ENCODE data around the gene PCNX2. TPM values are rescaled to one million over a fixed set of nuclear protein-coding genes. Genes with fewer than 3 reads are reported as not detected.

The PCNX2 gene
- total and polyA plus RNA-seq, 2 donors (not counting 1 experiment from before 2014, with no cell fraction given) = 17.6 to 34.7 TPM

- ATAC-seq (ENCODE audit: low read depth) (no peak), DNase-seq (no peak)
- ChIA-PET CTCF (no interaction called here), POLR2A (no interaction called here)
- H3K4me2 ChIP-seq (replicated peaks; ENCODE audit: low read depth, low read length, poor library complexity, severe bottlenecking) = no peak overlapping the region
- H3K9me3 Mint-ChIP-seq (ENCODE audit: insufficient read depth) = peaks cover 4% of the 10 kb centered on the region
- no peak overlapping the region for H3K27ac ChIP-seq (ENCODE audit: low read length in 2 of 2)
- no peaks in the 10 kb centered on the region for H3K79me2 ChIP-seq (ENCODE audit: control insufficient read depth, insufficient read depth, low read length)
- no peak overlapping the region for H2AFZ ChIP-seq (ENCODE audit: insufficient read depth, low read depth, low read length, poor library complexity, severe bottlenecking)
- H3K27me3 ChIP-seq (replicated peaks in 1 of 4; ENCODE audit: control extremely low read depth in 1 of 4, control insufficient read depth in 3 of 4, insufficient read depth in 4 of 4, low read length in 3 of 4) = no peaks in the 10 kb centered on the region
- H3K9me3 ChIP-seq (ENCODE audit: control extremely low read depth in 1 of 3, control insufficient read depth in 2 of 3, insufficient read depth in 1 of 3, low read length in 2 of 3) = peaks cover 0 to 7% (median 0%) of the 10 kb centered on the region in 3 donors
- H3K4me3 Mint-ChIP-seq = no peak overlapping the region
- H3K4me1 ChIP-seq (ENCODE audit: control insufficient read depth in 2 of 2, insufficient read depth in 2 of 2, low read length in 2 of 2) = no peaks in the 10 kb centered on the region
- H3K9ac ChIP-seq (ENCODE audit: low read length) = no peak overlapping the region
- intact Hi-C loops (cut with micrococcal nuclease) = no loop called here
- no peaks in the 10 kb centered on the region for H3K36me3 ChIP-seq (replicated peaks in 1 of 2; ENCODE audit: control extremely low read depth in 1 of 2, control insufficient read depth in 1 of 2, extremely low read depth in 1 of 2, insufficient read depth in 2 of 2, low read length in 1 of 2)
- WGBS (ENCODE audit: insufficient coverage) = no CpG with 5 or more reads among the region's 2 CpGs
- no peaks in the 10 kb centered on the region for H3K27me3 Mint-ChIP-seq
- H3K4me3 ChIP-seq (ENCODE audit: control extremely low read depth in 1 of 5, extremely low read depth in 1 of 5, insufficient read depth in 1 of 5, low read depth in 2 of 5, low read length in 4 of 5) = no peak overlapping the region
- H3K4me1 Mint-ChIP-seq = no peaks in the 10 kb centered on the region
- H3K27ac Mint-ChIP-seq = no peak overlapping the region
- TF ChIP-seq EZH2 (IDR thresholded peaks at IDR 0.05; ENCODE audit: borderline replicate concordance, insufficient read depth, low read depth, low read length, poor library complexity, severe bottlenecking) (no peak), CTCF (IDR thresholded peaks at IDR 0.05) (no peak)
- H4K20me1 ChIP-seq (ENCODE audit: control insufficient read depth, insufficient read depth, low read length, poor library complexity, severe bottlenecking) = no peaks in the 10 kb centered on the region
Observed at GRCh38 chr1:233102341-233102740, 193.2 kb downstream of the PCNX2 start.

- H3K4me1 ChIP-seq (ENCODE audit: control insufficient read depth in 2 of 2, insufficient read depth in 2 of 2, low read length in 2 of 2) = no peaks in the 10 kb centered on the region
- H3K4me2 ChIP-seq (replicated peaks; ENCODE audit: low read depth, low read length, poor library complexity, severe bottlenecking) = no peak overlapping the region
- peaks cover 0 to 2% (median 0%) of the 10 kb centered on the region in 3 donors for H3K9me3 ChIP-seq (ENCODE audit: control extremely low read depth in 1 of 3, control insufficient read depth in 2 of 3, insufficient read depth in 1 of 3, low read length in 2 of 3)
- CTCF ChIA-PET = no interaction called here
- no peaks in the 10 kb centered on the region for H3K27me3 ChIP-seq (replicated peaks in 1 of 4; ENCODE audit: control extremely low read depth in 1 of 4, control insufficient read depth in 3 of 4, insufficient read depth in 4 of 4, low read length in 3 of 4)
- no peaks in the 10 kb centered on the region for H3K9me3 Mint-ChIP-seq (ENCODE audit: insufficient read depth)
- H3K36me3 ChIP-seq (replicated peaks in 1 of 2; ENCODE audit: control extremely low read depth in 1 of 2, control insufficient read depth in 1 of 2, extremely low read depth in 1 of 2, insufficient read depth in 2 of 2, low read length in 1 of 2) = no peaks in the 10 kb centered on the region
- POLR2A ChIA-PET = no interaction called here
- no peak overlapping the region for H3K27ac Mint-ChIP-seq
- no peaks in the 10 kb centered on the region for H3K4me1 Mint-ChIP-seq
- no peak overlapping the region for H3K4me3 Mint-ChIP-seq
- no peak overlapping the region for H3K27ac ChIP-seq (ENCODE audit: low read length in 2 of 2)
- no peak for TF ChIP-seq EZH2 (IDR thresholded peaks at IDR 0.05; ENCODE audit: borderline replicate concordance, insufficient read depth, low read depth, low read length, poor library complexity, severe bottlenecking)
- no peak for TF ChIP-seq CTCF (IDR thresholded peaks at IDR 0.05)
- no peak for DNase-seq
- ATAC-seq (ENCODE audit: low read depth) = no peak
- intact Hi-C loops (cut with micrococcal nuclease) = no loop called here
- no CpG with 5 or more reads among the region's 1 CpG for WGBS (ENCODE audit: insufficient coverage)
- H2AFZ ChIP-seq (ENCODE audit: insufficient read depth, low read depth, low read length, poor library complexity, severe bottlenecking) = no peak overlapping the region
- H3K79me2 ChIP-seq (ENCODE audit: control insufficient read depth, insufficient read depth, low read length) = no peaks in the 10 kb centered on the region
- no peak overlapping the region for H3K9ac ChIP-seq (ENCODE audit: low read length)
- H3K4me3 ChIP-seq (ENCODE audit: control extremely low read depth in 1 of 5, extremely low read depth in 1 of 5, insufficient read depth in 1 of 5, low read depth in 2 of 5, low read length in 4 of 5) = no peak overlapping the region
- no peaks in the 10 kb centered on the region for H4K20me1 ChIP-seq (ENCODE audit: control insufficient read depth, insufficient read depth, low read length, poor library complexity, severe bottlenecking)
- H3K27me3 Mint-ChIP-seq = no peaks in the 10 kb centered on the region
Observed at GRCh38 chr1:233097959-233098580, 197.5 kb downstream of the PCNX2 start.

Measured in B cell (primary cell).